Measurements from ENCODE around the gene ARHGAP1.

The ARHGAP1 gene

DNA sequence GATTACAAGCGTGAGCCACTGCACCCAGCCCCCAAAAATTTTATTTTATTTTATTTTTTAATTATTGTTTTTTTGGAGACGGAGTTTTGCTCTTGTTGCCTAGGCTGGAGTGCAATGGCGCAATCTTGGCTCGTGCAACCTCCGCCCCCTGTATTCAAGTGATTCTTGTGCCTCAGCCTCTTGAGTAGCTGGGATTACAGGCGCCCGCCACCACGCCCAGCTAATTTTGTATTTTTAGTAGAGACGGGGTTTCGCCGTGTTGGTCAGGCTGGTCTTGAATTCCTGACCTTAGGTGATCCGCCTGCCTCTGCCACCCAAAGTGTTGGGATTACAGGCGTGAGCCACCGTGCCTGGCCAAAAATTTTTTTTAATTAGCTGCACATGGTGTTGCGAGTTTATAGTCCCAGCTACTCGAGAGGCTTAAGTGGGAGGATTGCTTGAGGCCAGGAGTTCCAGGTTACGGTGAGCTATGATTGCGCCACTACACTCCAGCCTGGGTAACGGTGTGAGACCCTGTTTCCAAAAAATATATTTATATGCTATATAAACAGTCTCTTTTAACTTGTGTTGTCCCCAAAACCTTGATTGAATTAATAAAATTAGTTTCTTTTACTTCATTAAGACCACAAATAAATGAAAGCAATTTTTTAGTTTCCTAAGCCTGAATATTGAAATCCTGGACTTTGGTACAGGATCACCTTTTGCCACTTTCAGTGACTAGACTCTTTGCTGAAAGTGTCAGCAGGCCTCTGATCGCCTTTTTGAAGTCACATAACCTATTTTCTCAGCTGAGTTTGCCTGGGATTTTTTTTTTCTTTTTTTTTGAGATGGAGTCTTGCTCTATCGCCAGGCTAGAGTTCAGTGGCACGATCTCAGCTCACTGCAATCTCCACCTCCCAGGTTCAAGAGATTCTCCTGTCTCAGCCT, 66.9 kb downstream of the ARHGAP1 start:
- no peak for TF ChIP-seq JUND (IDR thresholded peaks at IDR 0.05; ENCODE audit: low read depth)
- in situ Hi-C loops (cut with HindIII; ENCODE audit: low pct_unique_long_range_greater_than_20kb, low sequenced_read_pairs): no loop called here

GRCh38 chr11:46632502-46632901, 67.9 kb downstream of the ARHGAP1 start:
- in situ Hi-C loops (cut with HindIII; ENCODE audit: low pct_unique_long_range_greater_than_20kb, low sequenced_read_pairs): no loop called here

More for the DNA sequence above, 66.9 kb downstream of the ARHGAP1 start:
- no peak for DNase-seq (ENCODE audit: low read depth in 1 of 2, low spot score in 1 of 2)

DNA sequence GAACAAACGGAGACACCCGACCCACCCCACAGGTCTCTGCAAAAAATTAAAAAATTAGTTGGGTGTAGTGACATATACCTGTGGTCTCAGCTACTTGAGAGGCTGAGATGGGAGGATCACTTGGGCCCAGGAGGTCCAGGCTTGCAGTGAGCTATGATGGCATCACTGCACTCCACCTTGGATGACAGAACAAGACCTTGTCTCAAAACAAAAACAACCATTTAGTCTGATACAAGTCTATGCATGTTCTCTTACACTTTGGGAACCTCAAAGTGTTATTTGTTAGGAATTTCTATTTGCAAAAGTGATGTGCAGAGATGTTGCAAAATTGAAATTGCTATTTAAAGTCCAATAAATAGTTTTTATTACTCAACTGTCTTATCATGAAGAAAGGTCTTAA, 68.7 kb downstream of the ARHGAP1 start:
- in situ Hi-C loops (cut with HindIII; ENCODE audit: low pct_unique_long_range_greater_than_20kb, low sequenced_read_pairs): no loop called here
- no peak for TF ChIP-seq JUND (IDR thresholded peaks at IDR 0.05; ENCODE audit: low read depth)
- DNase-seq (ENCODE audit: low read depth in 1 of 2, low spot score in 1 of 2): no peak

More at GRCh38 chr11:46632502-46632901, 67.9 kb downstream of the ARHGAP1 start:
- no peak for DNase-seq (ENCODE audit: low read depth in 1 of 2, low spot score in 1 of 2)
- no peak for TF ChIP-seq JUND (IDR thresholded peaks at IDR 0.05; ENCODE audit: low read depth)

GRCh38 chr11:46630237-46630636, 70.2 kb downstream of the ARHGAP1 start:
- DNase-seq (ENCODE audit: low read depth in 1 of 2, low spot score in 1 of 2): no peak
- in situ Hi-C loops (cut with HindIII; ENCODE audit: low pct_unique_long_range_greater_than_20kb, low sequenced_read_pairs): no loop called here
- no peak for TF ChIP-seq JUND (IDR thresholded peaks at IDR 0.05; ENCODE audit: low read depth)

GRCh38 chr11:46628961-46629360, 71.5 kb downstream of the ARHGAP1 start:
- DNase-seq (ENCODE audit: low read depth in 1 of 2, low spot score in 1 of 2): no peak
- in situ Hi-C loops (cut with HindIII; ENCODE audit: low pct_unique_long_range_greater_than_20kb, low sequenced_read_pairs): no loop called here
- no peak for TF ChIP-seq JUND (IDR thresholded peaks at IDR 0.05; ENCODE audit: low read depth)

All from T47D (cell line).